ENCODE data around the gene SORT1. TPM values are rescaled to one million over a fixed set of nuclear protein-coding genes. Genes with fewer than 3 reads are reported as not detected.

SORT1 gene
- total and polyA plus RNA-seq, 2 of the 13 experiments (the other 11 are each of a cell fraction or from before 2014, with no cell fraction given): 32.4 to 93.0 TPM

DNA sequence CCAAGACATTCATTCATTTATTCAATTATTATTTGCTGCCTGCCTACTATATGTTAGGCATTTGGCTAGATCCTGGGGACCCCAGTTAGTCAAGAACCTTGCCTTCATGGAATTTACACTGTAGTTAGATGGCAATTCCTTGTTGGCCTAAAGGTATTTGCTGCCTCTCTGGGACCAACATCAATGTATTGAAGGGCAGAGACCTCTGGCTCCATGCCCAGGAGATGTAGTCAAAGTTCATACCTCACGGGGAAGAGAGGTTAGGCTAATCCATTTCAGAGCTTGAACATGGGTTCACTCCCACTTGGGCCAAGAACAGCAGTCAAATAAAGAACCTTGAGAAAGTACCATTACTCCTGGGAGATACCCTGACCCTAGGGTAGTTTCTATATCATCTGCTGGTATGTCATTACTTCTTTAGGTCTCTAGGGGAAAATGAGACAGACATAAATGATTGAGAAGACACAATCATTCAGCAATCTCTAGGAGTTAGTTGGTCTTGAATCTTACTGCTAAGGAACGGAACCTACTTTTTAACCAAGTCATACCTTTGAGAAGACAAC is 32.0 kb downstream of the SORT1 start (continued):
- TF ChIP-seq HDAC2 (CRISPR knock-in tag; IDR thresholded peaks at IDR 0.05): peak; percentile 44; the same call in 1 of the 2 replicates
- TF ChIP-seq GLI4 (CRISPR knock-in tag; IDR thresholded peaks at IDR 0.05; ENCODE audit: borderline replicate concordance): no peak
- TF ChIP-seq MTA1 (CRISPR knock-in tag; IDR thresholded peaks at IDR 0.05; ENCODE audit: borderline replicate concordance): no peak
- TF ChIP-seq EP300 (IDR thresholded peaks at IDR 0.05; ENCODE audit: low read depth in 2 of 2, low read length in 2 of 2): peak in 1 of 2 experiments; percentile 24; a peak in 1 of 4 replicates
- no peak for TF ChIP-seq EP300 (CRISPR knock-in tag; IDR thresholded peaks at IDR 0.05; ENCODE audit: borderline replicate concordance)
- TF ChIP-seq JUNB (CRISPR knock-in tag; IDR thresholded peaks at IDR 0.05; ENCODE audit: borderline replicate concordance): no peak

GRCh38 chr1:109361649-109362048 is 36.1 kb downstream of the SORT1 start:
- Histone ChIP-seq H3K4me1 (ENCODE audit: insufficient read depth, low read length) (peaks cover 29% of the 10 kb centered on the region), H3K79me2 (ENCODE audit: insufficient read depth, low read length) (no peaks in the 10 kb centered on the region), H3K4me2 (ENCODE audit: low read depth, low read length) (no peak overlapping the region), H3K9me3 (ENCODE audit: low read length) (no peaks in the 10 kb centered on the region), H3K27me3 (ENCODE audit: control insufficient read depth in 1 of 2, insufficient read depth in 2 of 2, low read length in 2 of 2) (no peaks in the 10 kb centered on the region), H3K9ac (ENCODE audit: insufficient read depth, low read depth, low read length) (no peak overlapping the region), H2AFZ (ENCODE audit: low read length) (no peak overlapping the region), H4K20me1 (ENCODE audit: insufficient read depth, low read length) (no peaks in the 10 kb centered on the region), H3K36me3 (replicated peaks in 1 of 2; ENCODE audit: control insufficient read depth in 1 of 2, insufficient read depth in 2 of 2, low read length in 2 of 2) (peaks cover 10 to 29% of the 10 kb centered on the region in 2 experiments), H3K27ac (ENCODE audit: extremely low read length, insufficient read depth, low read length) (no peak overlapping the region), H3K4me3 (replicated peaks in 1 of 3; ENCODE audit: insufficient read depth in 1 of 3, low read depth in 2 of 3, low read length in 3 of 3) (no peak overlapping the region)
- ATAC-seq (no peak), DNase-seq (ENCODE audit: low spot score) (no peak), FAIRE-seq (no peak)
- no TSS peak for BruUV-seq (replicated peaks)
- intact Hi-C loops (cut with micrococcal nuclease; ENCODE audit: unreplicated experiment): no loop called here
- CTCF ChIA-PET (ENCODE audit: low intra/inter-chr PET ratio, low total read pairs): no interaction called here
- POLR2A ChIA-PET: no interaction called here
- in situ Hi-C loops (cut with HindIII; ENCODE audit: extremely low pct_ligation_motif_present, low pct_unique_long_range_greater_than_20kb): no loop called here
- WGBS (ENCODE audit: low lambda C conversion rate): 56% methylated on average over 1 of the region's 1 CpG
- TF ChIP-seq ZNF629 (CRISPR knock-in tag; conservative IDR thresholded peaks at IDR 0.05) (0 out of 2 replicates have a peak, but pooled peaks have one; percentile 14), ATF7-NPFF (CRISPR knock-in tag; IDR thresholded peaks at IDR 0.05; ENCODE audit: low read depth) (no peak), ISX (CRISPR knock-in tag; conservative IDR thresholded peaks at IDR 0.05) (no peak), THRA (CRISPR knock-in tag; IDR thresholded peaks at IDR 0.05; ENCODE audit: borderline replicate concordance) (peak; percentile 50; the same call in 1 of the 2 replicates), TCF7 (IDR thresholded peaks at IDR 0.05; ENCODE audit: low read depth) (peak; percentile 26; the same call in 1 of the 2 replicates), ZNF839 (CRISPR knock-in tag; IDR thresholded peaks at IDR 0.05; ENCODE audit: borderline replicate concordance) (no peak), ZNF776 (CRISPR knock-in tag; IDR thresholded peaks at IDR 0.05) (no peak), PBX2 (CRISPR knock-in tag; IDR thresholded peaks at IDR 0.05) (no peak), SP2 (CRISPR knock-in tag; IDR thresholded peaks at IDR 0.05) (no peak), ZNF557 (CRISPR knock-in tag; IDR thresholded peaks at IDR 0.05) (no peak), TGIF2 (CRISPR knock-in tag; IDR thresholded peaks at IDR 0.05) (no peak)
- TF ChIP-seq, protein P1, sequence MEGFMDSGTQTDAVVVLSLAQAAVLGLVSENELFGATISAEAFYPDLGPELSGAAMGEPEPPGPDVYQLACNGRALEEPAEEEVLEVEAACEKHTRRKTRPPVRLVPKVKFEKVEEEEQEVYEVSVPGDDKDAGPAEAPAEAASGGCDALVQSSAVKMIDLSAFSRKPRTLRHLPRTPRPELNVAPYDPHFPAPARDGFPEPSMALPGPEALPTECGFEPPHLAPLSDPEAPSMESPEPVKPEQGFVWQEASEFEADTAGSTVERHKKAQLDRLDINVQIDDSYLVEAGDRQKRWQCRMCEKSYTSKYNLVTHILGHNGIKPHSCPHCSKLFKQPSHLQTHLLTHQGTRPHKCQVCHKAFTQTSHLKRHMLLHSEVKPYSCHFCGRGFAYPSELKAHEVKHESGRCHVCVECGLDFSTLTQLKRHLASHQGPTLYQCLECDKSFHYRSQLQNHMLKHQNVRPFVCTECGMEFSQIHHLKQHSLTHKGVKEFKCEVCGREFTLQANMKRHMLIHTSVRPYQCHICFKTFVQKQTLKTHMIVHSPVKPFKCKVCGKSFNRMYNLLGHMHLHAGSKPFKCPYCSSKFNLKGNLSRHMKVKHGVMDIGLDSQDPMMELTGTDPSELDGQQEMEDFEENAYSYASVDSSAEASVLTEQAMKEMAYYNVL (CRISPR knock-in tag; IDR thresholded peaks at IDR 0.05; ENCODE audit: borderline replicate concordance): no peak
- TF ChIP-seq, protein P2, sequence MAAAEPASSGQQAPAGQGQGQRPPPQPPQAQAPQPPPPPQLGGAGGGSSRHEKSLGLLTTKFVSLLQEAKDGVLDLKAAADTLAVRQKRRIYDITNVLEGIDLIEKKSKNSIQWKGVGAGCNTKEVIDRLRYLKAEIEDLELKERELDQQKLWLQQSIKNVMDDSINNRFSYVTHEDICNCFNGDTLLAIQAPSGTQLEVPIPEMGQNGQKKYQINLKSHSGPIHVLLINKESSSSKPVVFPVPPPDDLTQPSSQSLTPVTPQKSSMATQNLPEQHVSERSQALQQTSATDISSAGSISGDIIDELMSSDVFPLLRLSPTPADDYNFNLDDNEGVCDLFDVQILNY (CRISPR knock-in tag; conservative IDR thresholded peaks at IDR 0.05): no peak
